Measurements from ENCODE around the gene SFTPB. TPM values are rescaled to one million over a fixed set of nuclear protein-coding genes. Genes with fewer than 3 reads are reported as not detected.

SFTPB gene
- total RNA-seq, 1 experiment from 2014 or later: 0.26 TPM

DNA sequence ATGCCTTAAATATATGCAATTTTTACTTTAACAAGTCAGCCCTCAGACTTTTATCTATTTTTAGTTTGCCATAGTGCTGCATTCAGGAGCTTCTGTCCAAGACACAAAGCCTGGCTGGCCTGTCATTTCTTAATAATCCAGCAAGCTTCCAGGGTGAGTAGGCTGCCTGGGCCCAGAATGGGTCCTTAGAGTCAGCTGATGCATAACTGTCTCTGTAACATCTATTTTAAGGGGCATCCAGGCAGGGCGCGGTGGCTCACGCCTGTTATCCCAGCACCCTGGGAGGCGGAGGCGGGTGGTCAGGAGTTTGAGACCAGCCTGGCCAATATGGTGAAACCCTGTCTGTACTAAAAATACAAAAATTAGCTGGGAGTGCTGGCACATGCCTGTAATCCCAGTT lies 14.4 kb upstream of the SFTPB start:
- ChIA-PET POLR2A (interaction anchor here (2.1 kb wide), 1 partner anchor 21 kb away, joined by 8 read pairs; no protein-coding TSS in a partner anchor), CTCF (interaction anchor here (0.7 to 10.8 kb wide), 6 partner anchors 10 to 132 kb away, joined by 4 to 166 read pairs (median 14); no protein-coding TSS in a partner anchor)
- Mint-ChIP-seq H3K9me3 (ENCODE audit: unreplicated experiment) (no peaks in the 10 kb centered on the region), H3K27me3 (ENCODE audit: insufficient read depth, unreplicated experiment) (no peaks in the 10 kb centered on the region), H3K4me1 (ENCODE audit: insufficient read depth, unreplicated experiment) (peaks cover 31% of the 10 kb centered on the region), H3K36me3 (ENCODE audit: insufficient read depth, unreplicated experiment) (no peaks in the 10 kb centered on the region), H3K4me3 (ENCODE audit: unreplicated experiment) (no peak overlapping the region), H3K27ac (ENCODE audit: low read depth, unreplicated experiment) (peak overlapping the region; percentile 90)
- intact Hi-C loops (cut with micrococcal nuclease): no loop called here
- no peak for DNase-seq (ENCODE audit: unreplicated experiment)
- BruUV-seq (replicated peaks): no TSS peak
- TF ChIP-seq, protein P1, sequence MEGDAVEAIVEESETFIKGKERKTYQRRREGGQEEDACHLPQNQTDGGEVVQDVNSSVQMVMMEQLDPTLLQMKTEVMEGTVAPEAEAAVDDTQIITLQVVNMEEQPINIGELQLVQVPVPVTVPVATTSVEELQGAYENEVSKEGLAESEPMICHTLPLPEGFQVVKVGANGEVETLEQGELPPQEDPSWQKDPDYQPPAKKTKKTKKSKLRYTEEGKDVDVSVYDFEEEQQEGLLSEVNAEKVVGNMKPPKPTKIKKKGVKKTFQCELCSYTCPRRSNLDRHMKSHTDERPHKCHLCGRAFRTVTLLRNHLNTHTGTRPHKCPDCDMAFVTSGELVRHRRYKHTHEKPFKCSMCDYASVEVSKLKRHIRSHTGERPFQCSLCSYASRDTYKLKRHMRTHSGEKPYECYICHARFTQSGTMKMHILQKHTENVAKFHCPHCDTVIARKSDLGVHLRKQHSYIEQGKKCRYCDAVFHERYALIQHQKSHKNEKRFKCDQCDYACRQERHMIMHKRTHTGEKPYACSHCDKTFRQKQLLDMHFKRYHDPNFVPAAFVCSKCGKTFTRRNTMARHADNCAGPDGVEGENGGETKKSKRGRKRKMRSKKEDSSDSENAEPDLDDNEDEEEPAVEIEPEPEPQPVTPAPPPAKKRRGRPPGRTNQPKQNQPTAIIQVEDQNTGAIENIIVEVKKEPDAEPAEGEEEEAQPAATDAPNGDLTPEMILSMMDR (IDR thresholded peaks at IDR 0.05; ENCODE audit: unreplicated experiment): no peak

DNA sequence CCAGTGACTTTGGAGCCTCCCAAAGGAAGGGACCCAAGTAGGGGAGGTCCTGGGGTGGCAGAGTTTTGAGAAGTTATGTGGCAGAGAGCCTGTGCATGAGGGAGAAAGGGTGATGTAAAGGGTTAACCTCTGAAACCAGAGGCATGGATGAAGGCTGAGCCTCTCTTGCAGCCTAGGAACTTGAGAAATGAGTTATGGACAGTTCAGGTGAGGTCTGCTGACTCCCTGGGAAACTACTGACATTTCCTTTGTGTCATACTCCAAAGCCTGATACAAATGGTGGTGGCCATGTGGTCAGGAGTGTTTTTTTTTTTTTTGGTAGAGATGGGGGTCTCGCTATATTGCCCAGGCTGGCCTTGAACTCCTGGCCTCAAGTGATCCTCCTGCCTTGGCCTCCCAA lies 13.8 kb upstream of the SFTPB start:
- ChIA-PET CTCF (interaction anchor here (0.6 to 10.8 kb wide), 8 partner anchors 11 to 261 kb away, joined by 4 to 166 read pairs (median 7); partner anchors contain the start of gene SFTPB), POLR2A (interaction anchor here (0.7 to 3.5 kb wide), 4 partner anchors 17 to 49 kb away, joined by 3 to 22 read pairs (median 6); no protein-coding TSS in a partner anchor)
- H3K4me3 Mint-ChIP-seq (ENCODE audit: unreplicated experiment): no peak overlapping the region
- H3K9me3 Mint-ChIP-seq (ENCODE audit: unreplicated experiment): no peaks in the 10 kb centered on the region
- H3K27ac Mint-ChIP-seq (ENCODE audit: low read depth, unreplicated experiment): peak overlapping the region; percentile 90
- no peaks in the 10 kb centered on the region for H3K36me3 Mint-ChIP-seq (ENCODE audit: insufficient read depth, unreplicated experiment)
- no peak for DNase-seq (ENCODE audit: unreplicated experiment)
- peaks cover 25% of the 10 kb centered on the region for H3K4me1 Mint-ChIP-seq (ENCODE audit: insufficient read depth, unreplicated experiment)
- TF ChIP-seq, protein P1 (IDR thresholded peaks at IDR 0.05; ENCODE audit: unreplicated experiment): no peak
- H3K27me3 Mint-ChIP-seq (ENCODE audit: insufficient read depth, unreplicated experiment): no peaks in the 10 kb centered on the region
- intact Hi-C loops (cut with micrococcal nuclease): no loop called here
- BruUV-seq (replicated peaks): no TSS peak

DNA sequence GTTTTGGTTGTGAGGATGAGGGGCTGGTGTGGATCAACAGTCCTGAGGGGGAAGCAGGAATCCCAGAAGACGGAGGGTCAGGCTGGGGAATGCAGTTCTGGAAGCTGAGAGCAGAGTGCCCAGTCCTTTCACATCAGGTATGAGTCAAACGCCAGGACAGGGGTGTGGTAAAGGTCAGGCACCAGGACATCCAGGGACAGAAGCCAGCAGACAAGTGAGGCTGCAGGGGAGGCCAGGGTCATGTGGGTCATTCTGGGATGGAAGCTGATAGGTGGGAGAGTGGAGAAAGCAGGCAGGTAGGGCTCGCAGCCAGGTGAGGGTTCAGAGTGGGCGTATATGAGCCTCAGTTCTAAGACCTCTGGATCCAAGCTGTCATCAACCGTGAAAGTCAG lies 13.4 kb upstream of the SFTPB start:
- Mint-ChIP-seq H3K4me3 (ENCODE audit: unreplicated experiment) (peak overlapping the region; percentile 17), H3K9me3 (ENCODE audit: unreplicated experiment) (no peaks in the 10 kb centered on the region), H3K27ac (ENCODE audit: low read depth, unreplicated experiment) (peak overlapping the region; percentile 90), H3K4me1 (ENCODE audit: insufficient read depth, unreplicated experiment) (peaks cover 25% of the 10 kb centered on the region), H3K27me3 (ENCODE audit: insufficient read depth, unreplicated experiment) (no peaks in the 10 kb centered on the region), H3K36me3 (ENCODE audit: insufficient read depth, unreplicated experiment) (no peaks in the 10 kb centered on the region)
- POLR2A ChIA-PET: interaction anchor here (0.7 to 3.5 kb wide), 4 partner anchors 17 to 49 kb away, joined by 3 to 22 read pairs (median 6); no protein-coding TSS in a partner anchor
- TF ChIP-seq, protein P1 (IDR thresholded peaks at IDR 0.05; ENCODE audit: unreplicated experiment): no peak
- CTCF ChIA-PET: interaction anchor here (0.6 to 10.8 kb wide), 8 partner anchors 11 to 261 kb away, joined by 4 to 166 read pairs (median 7); partner anchors contain the start of gene SFTPB
- BruUV-seq (replicated peaks): no TSS peak
- intact Hi-C loops (cut with micrococcal nuclease): no loop called here
- peak; percentile 59 for DNase-seq (ENCODE audit: unreplicated experiment)

DNA sequence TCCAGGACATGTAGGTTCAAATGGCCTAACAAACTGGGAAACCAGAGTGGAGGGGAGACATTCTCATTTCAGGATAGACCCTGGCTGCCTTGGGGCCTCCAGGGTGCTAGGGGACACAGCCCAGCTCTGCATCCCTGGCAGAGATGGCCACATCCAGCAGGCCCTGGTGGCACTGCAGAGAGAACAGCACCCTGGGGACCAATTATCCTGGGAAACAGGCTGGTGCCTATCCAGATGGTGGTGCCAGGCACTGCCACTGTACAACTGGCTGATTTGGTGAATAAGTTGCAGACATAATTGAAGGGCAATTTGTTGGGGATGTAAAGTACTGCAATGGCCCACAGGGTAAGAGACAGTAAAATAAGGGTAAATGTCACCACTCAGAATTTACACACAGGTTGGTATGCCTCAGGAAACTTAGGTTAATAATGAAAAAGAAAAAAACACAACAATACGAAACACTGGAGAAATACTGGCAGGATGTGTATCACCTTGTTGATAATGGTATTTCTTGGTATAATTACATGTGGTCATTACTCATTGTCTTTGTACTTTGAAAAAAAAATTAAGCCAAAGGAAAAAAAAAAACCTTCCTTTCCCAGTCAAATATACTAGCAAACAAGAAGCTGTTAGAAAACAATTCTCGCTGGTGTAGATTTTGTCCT lies 12.8 kb upstream of the SFTPB start:
- H3K27me3 Mint-ChIP-seq (ENCODE audit: insufficient read depth, unreplicated experiment): no peaks in the 10 kb centered on the region
- BruUV-seq (replicated peaks): no TSS peak
- peaks cover 25% of the 10 kb centered on the region for H3K4me1 Mint-ChIP-seq (ENCODE audit: insufficient read depth, unreplicated experiment)
- peak; percentile 37 for DNase-seq (ENCODE audit: unreplicated experiment)
- H3K27ac Mint-ChIP-seq (ENCODE audit: low read depth, unreplicated experiment): peak overlapping the region; percentile 90
- H3K9me3 Mint-ChIP-seq (ENCODE audit: unreplicated experiment): no peaks in the 10 kb centered on the region
- ChIA-PET POLR2A (interaction anchor here (0.7 to 3.5 kb wide), 4 partner anchors 18 to 48 kb away, joined by 3 to 22 read pairs (median 6); no protein-coding TSS in a partner anchor), CTCF (interaction anchor here (0.5 to 10.8 kb wide), 15 partner anchors 12 to 835 kb away, joined by 3 to 166 read pairs (median 5); partner anchors contain the start of gene SFTPB)
- intact Hi-C loops (cut with micrococcal nuclease): no loop called here
- peak overlapping the region; percentile 17 for H3K4me3 Mint-ChIP-seq (ENCODE audit: unreplicated experiment)
- H3K36me3 Mint-ChIP-seq (ENCODE audit: insufficient read depth, unreplicated experiment): no peaks in the 10 kb centered on the region
- TF ChIP-seq, protein P1 (IDR thresholded peaks at IDR 0.05; ENCODE audit: unreplicated experiment): no peak
